HEK293T (cell line): Measurements from ENCODE around the gene TMEFF2.

Experiments
- BHLHE40 ChIP-seq: fragments of 450-650 bp; IDR thresholded peaks from 2 replicates; pipeline ENCODE4 v1.6.1; 2016; ENCODE audit warnings: mild to moderate bottlenecking, moderate library complexity, borderline replicate concordance
- FOXA1 ChIP-seq: fragments of 450-650 bp; IDR thresholded peaks from 2 replicates; pipeline ENCODE4 v1.6.1; 2016; ENCODE audit warnings: mild to moderate bottlenecking
- FOXM1 ChIP-seq: fragments of 450-650 bp; IDR thresholded peaks from 2 replicates; pipeline ENCODE4 v1.6.1; 2017; ENCODE audit warnings: mild to moderate bottlenecking, borderline replicate concordance
- NFRKB ChIP-seq: fragments of 450-650 bp; IDR thresholded peaks from 2 replicates; pipeline ENCODE4 v1.6.1; 2016; ENCODE audit warnings: mild to moderate bottlenecking, moderate library complexity
- PKNOX1 ChIP-seq: fragments of 450-650 bp; IDR thresholded peaks from 2 replicates; pipeline ENCODE4 v1.6.1; 2016
- ZNF384 ChIP-seq: fragments of 450-650 bp; IDR thresholded peaks from 2 replicates; pipeline ENCODE4 v1.6.1; 2016

- TF ChIP-seq PKNOX1 (no peak), NFRKB (no peak), FOXA1 (no peak), BHLHE40 (no peak), ZNF384 (no peak), FOXM1 (no peak)
Measured at GRCh38 chr2:192090911-192091310, 103.8 kb downstream of the TMEFF2 start.
